ENCODE data around the gene IMMP2L. TPM values are rescaled to one million over a fixed set of nuclear protein-coding genes. Genes with fewer than 3 reads are reported as not detected.

Gene IMMP2L
- total RNA-seq, 4 donors from 2014 or later: 2.6 to 69.1 (median 34.7) TPM

- H3K4me3 ChIP-seq: no peak overlapping the region
- intact Hi-C loops (cut with DNase I; ENCODE audit: low total_unique reads): no loop called here
- DNase-seq: no peak
- H3K27me3 ChIP-seq: no peaks in the 10 kb centered on the region
- H3K36me3 ChIP-seq: no peaks in the 10 kb centered on the region
- H3K27ac ChIP-seq: no peak overlapping the region
- TF ChIP-seq POLR2A (IDR thresholded peaks at IDR 0.05) (no peak), CTCF (IDR thresholded peaks at IDR 0.05) (no peak)
- H3K9me3 ChIP-seq: no peaks in the 10 kb centered on the region
- no peaks in the 10 kb centered on the region for H3K4me1 ChIP-seq
Observed at GRCh38 chr7:111003883-111004282, 558.4 kb downstream of the IMMP2L start.

GRCh38 chr7:110994028-110994967, 568.0 kb downstream of the IMMP2L start:
- H3K4me3 ChIP-seq: no peak overlapping the region
- no peak for DNase-seq
- intact Hi-C loops (cut with DNase I; ENCODE audit: low total_unique reads): no loop called here
- H3K27me3 ChIP-seq: no peaks in the 10 kb centered on the region
- H3K9me3 ChIP-seq: no peaks in the 10 kb centered on the region
- H3K4me1 ChIP-seq: no peaks in the 10 kb centered on the region
- H3K36me3 ChIP-seq: no peaks in the 10 kb centered on the region
- TF ChIP-seq POLR2A (IDR thresholded peaks at IDR 0.05) (no peak), CTCF (IDR thresholded peaks at IDR 0.05) (no peak)
- no peak overlapping the region for H3K27ac ChIP-seq

GRCh38 chr7:110988890-110989501, 573.3 kb downstream of the IMMP2L start:
- H3K36me3 ChIP-seq: no peaks in the 10 kb centered on the region
- H3K27me3 ChIP-seq: no peaks in the 10 kb centered on the region
- H3K27ac ChIP-seq: no peak overlapping the region
- H3K4me3 ChIP-seq: no peak overlapping the region
- intact Hi-C loops (cut with DNase I; ENCODE audit: low total_unique reads): no loop called here
- no peaks in the 10 kb centered on the region for H3K9me3 ChIP-seq
- TF ChIP-seq CTCF (IDR thresholded peaks at IDR 0.05): no peak
- TF ChIP-seq POLR2A (IDR thresholded peaks at IDR 0.05): no peak
- no peak for DNase-seq
- no peaks in the 10 kb centered on the region for H3K4me1 ChIP-seq

- H3K4me1 ChIP-seq: no peaks in the 10 kb centered on the region
- H3K36me3 ChIP-seq: no peaks in the 10 kb centered on the region
- H3K27ac ChIP-seq: no peak overlapping the region
- no peaks in the 10 kb centered on the region for H3K9me3 ChIP-seq
- DNase-seq: no peak
- H3K27me3 ChIP-seq: no peaks in the 10 kb centered on the region
- no peak for TF ChIP-seq CTCF (IDR thresholded peaks at IDR 0.05)
- no peak for TF ChIP-seq POLR2A (IDR thresholded peaks at IDR 0.05)
- no peak overlapping the region for H3K4me3 ChIP-seq
- intact Hi-C loops (cut with DNase I; ENCODE audit: low total_unique reads): no loop called here
Observed at GRCh38 chr7:110988348-110988747, 573.9 kb downstream of the IMMP2L start.

- H3K27ac ChIP-seq: no peak overlapping the region
- no peak for TF ChIP-seq CTCF (IDR thresholded peaks at IDR 0.05)
- TF ChIP-seq POLR2A (IDR thresholded peaks at IDR 0.05): no peak
Observed at GRCh38 chr7:110987127-110987693, 575.1 kb downstream of the IMMP2L start.

More at GRCh38 chr7:110987127-110987693, 575.1 kb downstream of the IMMP2L start:
- Histone ChIP-seq H3K36me3 (no peaks in the 10 kb centered on the region), H3K4me1 (no peaks in the 10 kb centered on the region), H3K27me3 (no peaks in the 10 kb centered on the region), H3K9me3 (no peaks in the 10 kb centered on the region), H3K4me3 (no peak overlapping the region)
- DNase-seq: no peak
- intact Hi-C loops (cut with DNase I; ENCODE audit: low total_unique reads): no loop called here

Data from uterus (tissue), 4 donors.